Measurements from ENCODE around the gene C14orf119. TPM values are rescaled to one million over a fixed set of nuclear protein-coding genes. Genes with fewer than 3 reads are reported as not detected.

The C14orf119 gene
- total RNA-seq, 1 donor from 2014 or later: 55.3 TPM

DNA sequence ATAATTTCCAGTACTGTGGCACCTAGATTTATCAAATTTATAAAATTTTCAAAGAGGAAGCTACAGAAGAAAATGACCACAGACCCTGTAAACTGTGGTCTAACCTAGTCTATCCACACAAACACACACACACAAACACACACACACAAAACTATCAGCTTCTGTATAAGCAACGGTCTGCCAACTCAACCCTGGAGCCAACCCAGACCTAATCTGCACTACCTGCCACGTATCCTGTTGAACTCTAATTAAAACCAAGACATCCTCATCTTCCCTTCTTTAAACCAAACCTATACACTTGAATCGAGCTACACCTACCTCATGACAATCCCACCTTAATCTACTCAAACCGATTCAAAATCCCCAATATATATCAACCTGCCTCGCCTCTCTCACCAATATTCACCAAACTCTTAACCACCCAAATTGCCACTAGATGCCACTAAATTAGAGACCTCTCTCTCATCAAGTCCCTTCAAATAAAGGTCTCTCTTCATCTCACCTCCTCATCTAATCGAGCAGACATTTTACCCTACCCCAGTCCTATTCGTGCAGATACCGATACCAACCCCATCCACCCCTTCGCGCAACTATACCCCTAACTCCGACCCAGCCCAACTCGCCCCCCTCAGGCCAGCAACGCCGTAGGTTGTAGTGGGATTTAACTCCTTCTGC, 1.2 kb upstream of the C14orf119 start:
- intact Hi-C loops (cut with DNase I): no loop called here
- TF ChIP-seq, protein P1, sequence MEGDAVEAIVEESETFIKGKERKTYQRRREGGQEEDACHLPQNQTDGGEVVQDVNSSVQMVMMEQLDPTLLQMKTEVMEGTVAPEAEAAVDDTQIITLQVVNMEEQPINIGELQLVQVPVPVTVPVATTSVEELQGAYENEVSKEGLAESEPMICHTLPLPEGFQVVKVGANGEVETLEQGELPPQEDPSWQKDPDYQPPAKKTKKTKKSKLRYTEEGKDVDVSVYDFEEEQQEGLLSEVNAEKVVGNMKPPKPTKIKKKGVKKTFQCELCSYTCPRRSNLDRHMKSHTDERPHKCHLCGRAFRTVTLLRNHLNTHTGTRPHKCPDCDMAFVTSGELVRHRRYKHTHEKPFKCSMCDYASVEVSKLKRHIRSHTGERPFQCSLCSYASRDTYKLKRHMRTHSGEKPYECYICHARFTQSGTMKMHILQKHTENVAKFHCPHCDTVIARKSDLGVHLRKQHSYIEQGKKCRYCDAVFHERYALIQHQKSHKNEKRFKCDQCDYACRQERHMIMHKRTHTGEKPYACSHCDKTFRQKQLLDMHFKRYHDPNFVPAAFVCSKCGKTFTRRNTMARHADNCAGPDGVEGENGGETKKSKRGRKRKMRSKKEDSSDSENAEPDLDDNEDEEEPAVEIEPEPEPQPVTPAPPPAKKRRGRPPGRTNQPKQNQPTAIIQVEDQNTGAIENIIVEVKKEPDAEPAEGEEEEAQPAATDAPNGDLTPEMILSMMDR (IDR thresholded peaks at IDR 0.05): no peak
- peak overlapping the region; percentile 87 for H3K4me3 ChIP-seq
- no peaks in the 10 kb centered on the region for H3K27me3 ChIP-seq
- H3K36me3 ChIP-seq: peaks cover 59% of the 10 kb centered on the region
- peak overlapping the region; percentile 94 for H3K27ac ChIP-seq
- no peak for DNase-seq
- H3K9me3 ChIP-seq: no peaks in the 10 kb centered on the region
- ATAC-seq: no peak
- H3K4me1 ChIP-seq: peaks cover 37% of the 10 kb centered on the region

DNA sequence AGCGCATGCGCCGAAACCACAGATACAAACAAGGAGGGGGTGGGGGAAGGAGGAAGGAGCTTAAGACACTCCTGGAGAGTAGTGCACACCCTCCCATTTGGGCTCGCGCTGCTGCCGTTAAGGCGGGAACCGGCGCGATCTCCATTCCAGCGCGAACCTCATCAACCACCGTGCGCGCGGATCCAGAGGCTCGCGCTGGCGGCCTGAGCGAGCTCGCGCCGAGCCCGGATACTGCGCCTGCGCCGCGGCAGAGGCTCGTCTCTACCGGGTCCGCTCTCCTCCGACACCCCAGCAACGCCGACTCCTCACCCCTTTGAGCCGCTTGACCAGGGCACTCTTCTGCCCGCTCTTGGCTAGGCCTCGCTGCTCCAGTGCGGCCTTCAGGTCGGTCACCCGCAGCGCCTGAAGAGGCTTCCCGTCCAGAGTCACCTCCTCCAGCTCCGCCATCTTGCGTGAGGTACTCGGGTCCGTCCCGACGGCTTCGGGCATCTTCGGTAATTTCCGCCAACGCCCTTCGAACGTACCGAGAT, 574 bp upstream of the C14orf119 start, which contains the start of gene ACIN1:
Gene ACIN1 (minus strand): TSS at position 471 of the 530 bp plus-strand sequence. CDS start 24 bp downstream, at position 447.
- peak within 1 kb of the TSS; percentile 87 for H3K4me3 ChIP-seq
- ATAC-seq (peak; percentile 67), DNase-seq (peak; percentile 99)
- TF ChIP-seq, protein P1 (IDR thresholded peaks at IDR 0.05): no peak
- peaks cover 41% of the 10 kb centered on the region for H3K4me1 ChIP-seq
- H3K36me3 ChIP-seq: peaks cover 55% of the 10 kb centered on the region
- no peaks in the 10 kb centered on the region for H3K27me3 ChIP-seq
- peak within 1 kb of the TSS; percentile 94 for H3K27ac ChIP-seq
- H3K9me3 ChIP-seq: no peaks in the 10 kb centered on the region
- intact Hi-C loops (cut with DNase I): no loop called here

DNA sequence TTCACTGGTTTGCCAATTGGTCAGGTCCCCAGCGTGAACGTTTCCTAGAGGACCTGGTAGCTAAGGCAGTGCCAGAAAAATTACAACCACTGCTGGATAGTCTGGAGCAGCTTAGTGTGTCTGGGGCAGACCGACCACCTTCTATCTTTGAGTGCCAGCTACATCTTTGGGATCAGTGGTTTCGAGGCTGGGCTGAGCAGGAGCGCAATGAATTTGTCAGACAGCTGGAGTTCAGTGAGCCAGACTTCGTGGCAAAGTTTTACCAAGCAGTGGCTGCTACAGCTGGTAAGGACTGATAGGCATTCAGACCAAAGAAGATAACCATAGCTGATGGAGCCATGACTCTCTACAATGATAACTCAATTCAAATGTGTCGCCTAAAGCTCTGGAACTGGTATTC, 2.5 kb downstream of the C14orf119 start:
- DNase-seq (no peak), ATAC-seq (no peak)
- intact Hi-C loops (cut with DNase I): no loop called here
- Histone ChIP-seq H3K27me3 (no peaks in the 10 kb centered on the region), H3K9me3 (no peaks in the 10 kb centered on the region), H3K4me3 (no peak overlapping the region), H3K36me3 (peaks cover 24% of the 10 kb centered on the region), H3K27ac (no peak overlapping the region), H3K4me1 (peaks cover 45% of the 10 kb centered on the region)
- TF ChIP-seq, protein P1 (IDR thresholded peaks at IDR 0.05): no peak

DNA sequence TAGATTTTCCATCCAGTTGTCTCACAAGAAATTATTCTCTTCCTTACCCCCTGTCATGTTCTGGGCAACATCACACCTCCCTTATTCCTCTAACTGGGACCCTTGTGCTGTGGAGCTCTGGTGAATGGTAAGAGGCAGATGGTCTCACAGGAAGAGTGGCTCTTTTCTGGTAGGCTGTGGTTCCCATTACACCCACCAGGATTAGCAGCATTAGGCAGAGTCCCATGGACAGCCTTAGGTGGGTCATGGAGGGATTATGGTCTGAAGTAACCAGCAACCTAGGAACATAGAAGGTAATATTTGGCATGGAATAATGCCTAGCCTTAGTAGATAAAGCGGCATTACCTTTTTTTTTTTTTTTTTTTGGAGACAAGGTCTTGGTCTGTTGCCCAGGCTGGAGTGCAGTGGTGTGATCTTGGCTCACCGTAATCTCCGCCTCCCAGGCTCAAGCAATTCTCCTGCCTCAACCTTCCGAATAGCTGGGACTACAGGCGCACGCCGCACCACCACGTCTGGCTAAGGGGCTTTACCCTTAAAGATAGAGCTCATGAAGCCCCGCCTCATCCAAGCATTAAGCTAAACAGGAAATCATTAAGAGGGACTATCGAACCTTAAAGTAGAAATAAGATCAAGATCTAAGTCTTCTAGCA, 4.0 kb downstream of the C14orf119 start:
- intact Hi-C loops (cut with DNase I): no loop called here
- H3K27ac ChIP-seq: peak overlapping the region; percentile 34
- H3K9me3 ChIP-seq: no peaks in the 10 kb centered on the region
- TF ChIP-seq, protein P1 (IDR thresholded peaks at IDR 0.05): no peak
- H3K4me1 ChIP-seq: peaks cover 33% of the 10 kb centered on the region
- no peaks in the 10 kb centered on the region for H3K27me3 ChIP-seq
- DNase-seq: no peak
- no peak overlapping the region for H3K4me3 ChIP-seq
- no peak for ATAC-seq
- H3K36me3 ChIP-seq: peaks cover 20% of the 10 kb centered on the region

DNA sequence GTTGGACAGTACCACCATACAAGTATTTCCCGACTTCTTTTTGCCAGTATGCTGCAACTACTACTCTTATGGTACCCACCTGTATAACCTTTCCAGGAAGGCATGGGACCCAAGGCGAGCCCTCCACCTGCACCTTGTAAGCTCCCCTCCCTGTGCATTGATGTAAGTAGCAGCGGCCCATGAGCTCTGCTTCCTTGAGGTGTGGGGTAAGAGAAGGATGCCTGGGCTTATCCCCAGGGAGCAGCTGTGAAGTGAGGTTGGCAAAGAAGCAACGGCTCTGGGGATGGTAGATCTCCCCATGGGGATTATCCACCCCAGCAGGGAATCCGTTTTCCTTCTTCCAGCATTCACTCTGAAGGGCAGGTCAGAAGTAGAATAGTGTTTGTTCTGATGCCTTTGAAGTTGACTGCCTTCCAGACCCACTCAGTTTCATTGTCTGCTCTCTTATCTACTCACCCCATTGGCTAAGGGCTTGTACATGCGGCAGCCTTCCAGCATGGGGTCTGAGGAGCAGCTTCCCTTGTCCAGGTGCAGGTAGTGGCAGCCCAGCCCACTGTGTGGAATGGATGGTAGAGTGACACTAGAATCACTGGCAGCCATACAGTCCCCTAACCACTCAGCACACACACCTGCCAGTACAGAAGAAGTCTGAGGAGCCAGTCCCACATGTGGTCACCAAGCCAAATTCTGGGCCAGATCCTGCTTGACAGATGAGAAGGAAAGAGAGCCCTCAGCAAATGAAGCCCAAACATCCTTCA, 6.1 kb downstream of the C14orf119 start:
- ATAC-seq (no peak), DNase-seq (no peak)
- Histone ChIP-seq H3K9me3 (no peaks in the 10 kb centered on the region), H3K4me3 (no peak overlapping the region), H3K4me1 (peaks cover 33% of the 10 kb centered on the region), H3K27me3 (no peaks in the 10 kb centered on the region), H3K36me3 (peaks cover 20% of the 10 kb centered on the region), H3K27ac (no peak overlapping the region)
- TF ChIP-seq, protein P1 (IDR thresholded peaks at IDR 0.05): no peak
- intact Hi-C loops (cut with DNase I): no loop called here

Measured in upper lobe of right lung (tissue), 1 donor.